Neural cell (in vitro differentiated cells): ENCODE measurements around the gene ZDHHC11. TPM values are rescaled to one million over a fixed set of nuclear protein-coding genes. Genes with fewer than 3 reads are reported as not detected.

ENCODE experiments used
- H2AFZ ChIP-seq: fragments of 200-600, 300-800 bp; sonication (generic), shearing (Covaris generic); 2 replicates; pipeline ENCODE4 v1.6.0; 2014; ENCODE audit warnings: low read depth, mild to moderate bottlenecking, antibody characterized with exemption, low read length, moderate library complexity
- H3F3A ChIP-seq: fragments of 200-600 bp; shearing (Covaris generic); 2 replicates; pipeline ENCODE4 v1.6.1; 2016; ENCODE audit warnings: mild to moderate bottlenecking, moderate library complexity, mixed read lengths, antibody characterized with exemption, low read length; ENCODE audit not compliant: insufficient read depth, poor library complexity, severe bottlenecking
- H3K27ac ChIP-seq: fragments of 200-600, 300-800 bp; sonication (generic), shearing (Covaris generic); 2 replicates; pipeline ENCODE4 v1.5.1; 2014; ENCODE audit warnings: mild to moderate bottlenecking, low read length, moderate library complexity
- H3K27me3 ChIP-seq: fragments of 300-800, 200-600 bp; sonication (generic), shearing (Covaris generic); 2 replicates; pipeline ENCODE4 v1.6.0; 2014; ENCODE audit warnings: mild to moderate bottlenecking, low read depth, low read length, moderate library complexity; ENCODE audit not compliant: insufficient read depth
- H3K36me3 ChIP-seq: fragments of 300-800, 200-600 bp; sonication (generic), shearing (Covaris generic); 2 replicates; pipeline ENCODE4 v1.5.1; 2014; ENCODE audit warnings: mild to moderate bottlenecking, antibody characterized with exemption, low read length, moderate library complexity; ENCODE audit not compliant: insufficient read depth
- H3K4me2 ChIP-seq: fragments of 300-800, 200-600 bp; sonication (generic), shearing (Covaris generic); 2 replicates; pipeline ENCODE4 v1.6.0; 2014; ENCODE audit warnings: mild to moderate bottlenecking, low read length
- H3K4me3 ChIP-seq: fragments of 300-800, 200-600 bp; sonication (generic), shearing (Covaris generic); 2 replicates; pipeline ENCODE4 v1.5.1; 2014; ENCODE audit warnings: mild to moderate bottlenecking, low read length, moderate library complexity
- H3K79me2 ChIP-seq: fragments of 200-600 bp; shearing (Covaris generic); replicated peaks from 2 replicates; pipeline ENCODE4 v1.6.0; 2014; ENCODE audit warnings: mild to moderate bottlenecking, low read length, moderate library complexity; ENCODE audit not compliant: insufficient read depth
- H3K9ac ChIP-seq: fragments of 300-800, 200-600 bp; sonication (generic), shearing (Covaris generic); 2 replicates; pipeline ENCODE4 v1.6.1; 2016; ENCODE audit warnings: mild to moderate bottlenecking, low read length, mixed read lengths
- H3K9me2 ChIP-seq: fragments of 200-600 bp; shearing (Covaris generic); 2 replicates; pipeline ENCODE4 v1.6.1; 2016; ENCODE audit warnings: mild to moderate bottlenecking, low read length, mixed read lengths; ENCODE audit not compliant: insufficient read depth
- H3K9me3 ChIP-seq: fragments of 200-600, 300-800 bp; sonication (generic), shearing (Covaris generic); 2 replicates; pipeline ENCODE4 v1.6.1; 2016; ENCODE audit warnings: mild to moderate bottlenecking, mixed run types, low read length, moderate library complexity, mixed read lengths
- H4K20me1 ChIP-seq: fragments of 200-600 bp; shearing (Covaris generic); 2 replicates; pipeline ENCODE4 v1.6.1; 2016; ENCODE audit warnings: mild to moderate bottlenecking, mixed run types; ENCODE audit not compliant: insufficient read depth
- EP300 ChIP-seq: fragments of 450-650 bp; conservative IDR thresholded peaks from 2 replicates; pipeline ENCODE4 v1.6.1; 2014; ENCODE audit warnings: antibody characterized with exemption, mild to moderate bottlenecking, moderate library complexity; ENCODE audit not compliant: poor library complexity, severe bottlenecking
- EZH2 ChIP-seq: fragments of 200-600, 300-800 bp; shearing (Covaris generic), sonication (generic); IDR thresholded peaks from 2 replicates; pipeline ENCODE4 v1.6.1; 2014; ENCODE audit warnings: antibody characterized with exemption, low read length, borderline replicate concordance, mild to moderate bottlenecking; ENCODE audit not compliant: insufficient read depth, poor library complexity, severe bottlenecking
- MXI1 ChIP-seq: fragments of 450-650 bp; conservative IDR thresholded peaks from 2 replicates; pipeline ENCODE4 v1.6.1; 2014; ENCODE audit warnings: antibody characterized with exemption, mild to moderate bottlenecking; ENCODE audit not compliant: poor library complexity, severe bottlenecking
- POLR2AphosphoS5 ChIP-seq: IDR thresholded peaks from 2 replicates; pipeline ENCODE4 v1.6.1; 2012
- RAD21 ChIP-seq: fragments of 450-650 bp; conservative IDR thresholded peaks from 2 replicates; pipeline ENCODE4 v1.6.1; 2014; ENCODE audit warnings: antibody characterized with exemption, mild to moderate bottlenecking, moderate library complexity
- REST ChIP-seq: IDR thresholded peaks from 2 replicates; pipeline ENCODE4 v1.6.1; 2012; ENCODE audit warnings: borderline replicate concordance
- SMC3 ChIP-seq: fragments of 450-650 bp; conservative IDR thresholded peaks from 2 replicates; pipeline ENCODE4 v1.6.1; 2014; ENCODE audit warnings: antibody characterized with exemption, mild to moderate bottlenecking, moderate library complexity; ENCODE audit not compliant: poor library complexity
- TAF1 ChIP-seq: IDR thresholded peaks from 2 replicates; pipeline ENCODE4 v1.6.1; 2012; ENCODE audit warnings: low read depth
- polyA plus RNA-seq: library from polyadenylated mRNA; depleted of rRNA; stranded (reverse); fragments of >200 nt; gene quantifications from 2 replicates; pipeline ENCODE4 v1.2.3, GENCODE V29; 2014
- TF ChIP-seq, protein P1 (sequence below): fragments of 450-650 bp; IDR thresholded peaks from 2 replicates; pipeline ENCODE4 v1.5.1; 2014; ENCODE audit warnings: antibody characterized with exemption, mild to moderate bottlenecking, moderate library complexity; ENCODE audit not compliant: poor library complexity, severe bottlenecking

Gene ZDHHC11
- polyA plus RNA-seq, 1 donor from 2014 or later, result 11.4 TPM

DNA sequence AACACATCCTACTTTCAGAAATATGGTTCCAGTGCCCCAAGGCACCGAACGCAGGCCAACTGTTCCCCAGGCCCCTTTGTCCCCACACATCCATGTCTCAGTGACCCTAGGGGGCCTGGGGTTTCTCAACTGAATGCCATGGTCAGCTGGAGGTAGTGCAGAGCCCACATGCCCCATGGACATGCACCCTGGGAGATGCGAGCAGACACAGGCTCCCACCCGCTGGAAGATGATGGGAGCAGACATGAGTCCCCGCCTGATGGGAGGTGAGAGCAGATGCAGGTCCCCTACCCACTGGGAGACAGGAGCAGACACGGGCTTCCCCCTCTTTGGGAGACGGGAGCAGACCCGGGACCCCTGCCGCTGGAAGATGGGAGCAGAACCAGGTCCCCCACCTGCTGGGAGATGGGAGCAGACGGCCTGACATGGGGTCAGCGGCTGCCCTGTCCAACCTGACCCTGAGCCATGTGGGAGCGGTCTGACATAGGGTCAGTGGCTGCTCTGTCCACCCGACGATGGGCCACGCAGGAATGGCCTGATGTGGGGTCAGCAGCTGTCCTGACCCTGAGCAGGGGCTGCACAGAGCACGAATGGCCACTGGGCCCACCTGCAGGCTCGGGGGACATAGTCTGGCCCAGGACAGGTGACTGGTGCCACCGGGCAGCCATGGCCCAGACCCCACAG lies 84.7 kb downstream of the ZDHHC11 start:
- Histone ChIP-seq H2AFZ (no peak overlapping the region), H3K79me2 (no peaks in the 10 kb centered on the region), H3K36me3 (peaks cover 18% of the 10 kb centered on the region), H3K4me3 (no peak overlapping the region), H3K9me3 (no peaks in the 10 kb centered on the region), H3K4me2 (no peak overlapping the region), H3K27me3 (no peaks in the 10 kb centered on the region), H3K9ac (no peak overlapping the region), H3K9me2 (no peaks in the 10 kb centered on the region), H3F3A (no peaks in the 10 kb centered on the region), H4K20me1 (no peaks in the 10 kb centered on the region), H3K27ac (no peak overlapping the region)
- TF ChIP-seq MXI1 (no peak), SMC3 (no peak), EZH2 (no peak), EP300 (no peak), TAF1 (no peak), REST (no peak), POLR2AphosphoS5 (no peak), RAD21 (no peak)
- TF ChIP-seq, protein P1, sequence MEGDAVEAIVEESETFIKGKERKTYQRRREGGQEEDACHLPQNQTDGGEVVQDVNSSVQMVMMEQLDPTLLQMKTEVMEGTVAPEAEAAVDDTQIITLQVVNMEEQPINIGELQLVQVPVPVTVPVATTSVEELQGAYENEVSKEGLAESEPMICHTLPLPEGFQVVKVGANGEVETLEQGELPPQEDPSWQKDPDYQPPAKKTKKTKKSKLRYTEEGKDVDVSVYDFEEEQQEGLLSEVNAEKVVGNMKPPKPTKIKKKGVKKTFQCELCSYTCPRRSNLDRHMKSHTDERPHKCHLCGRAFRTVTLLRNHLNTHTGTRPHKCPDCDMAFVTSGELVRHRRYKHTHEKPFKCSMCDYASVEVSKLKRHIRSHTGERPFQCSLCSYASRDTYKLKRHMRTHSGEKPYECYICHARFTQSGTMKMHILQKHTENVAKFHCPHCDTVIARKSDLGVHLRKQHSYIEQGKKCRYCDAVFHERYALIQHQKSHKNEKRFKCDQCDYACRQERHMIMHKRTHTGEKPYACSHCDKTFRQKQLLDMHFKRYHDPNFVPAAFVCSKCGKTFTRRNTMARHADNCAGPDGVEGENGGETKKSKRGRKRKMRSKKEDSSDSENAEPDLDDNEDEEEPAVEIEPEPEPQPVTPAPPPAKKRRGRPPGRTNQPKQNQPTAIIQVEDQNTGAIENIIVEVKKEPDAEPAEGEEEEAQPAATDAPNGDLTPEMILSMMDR, result no peak

GRCh38 chr5:763998-764781 lies 86.6 kb downstream of the ZDHHC11 start:
- no peaks in the 10 kb centered on the region for H3K79me2 ChIP-seq
- no peaks in the 10 kb centered on the region for H3K9me3 ChIP-seq
- H3F3A ChIP-seq, result no peaks in the 10 kb centered on the region
- no peak overlapping the region for H3K27ac ChIP-seq
- no peaks in the 10 kb centered on the region for H4K20me1 ChIP-seq
- H3K27me3 ChIP-seq, result no peaks in the 10 kb centered on the region
- no peak for TF ChIP-seq EZH2
- TF ChIP-seq, protein P1, result no peak
- no peak for TF ChIP-seq SMC3
- no peak for TF ChIP-seq POLR2AphosphoS5
- TF ChIP-seq MXI1, result no peak
- TF ChIP-seq RAD21, result no peak
- no peak for TF ChIP-seq TAF1
- no peak for TF ChIP-seq REST
- TF ChIP-seq EP300, result no peak
- H2AFZ ChIP-seq, result no peak overlapping the region
- no peak overlapping the region for H3K9ac ChIP-seq
- H3K4me2 ChIP-seq, result no peak overlapping the region
- no peaks in the 10 kb centered on the region for H3K9me2 ChIP-seq
- H3K36me3 ChIP-seq, result peaks cover 24% of the 10 kb centered on the region
- no peak overlapping the region for H3K4me3 ChIP-seq
